PC-3 (cell line): Measurements from ENCODE around the gene LRIT1. TPM values are rescaled to one million over a fixed set of nuclear protein-coding genes. Genes with fewer than 3 reads are reported as not detected.

Source experiments
- ATAC-seq: fragments of 200-7000 bp; cut with Tn5 transposase; 2 replicates; pipeline ENCODE4 v1.9.1; 2020; ENCODE audit warnings: mild to moderate bottlenecking, moderate library complexity
- BruUV-seq: library from RNA; stranded (reverse); fragments of 400-500 nt; replicated peaks from 2 replicates; lab custom pipeline; 2021; lab: Mats Ljungman, UMichigan
- CTCF ChIA-PET: fragments of 300-600 bp; sonication (Branson Sonifier 250); formaldehyde crosslinking; loops from one replicate; lab custom pipeline; 2022; ENCODE audit warnings: antibody characterized with exemption; lab: Charles Lee
- POLR2A ChIA-PET: fragments of 300-600 bp; sonication (Branson Sonifier 250); formaldehyde crosslinking; loops from one replicate; lab custom pipeline; 2022; ENCODE audit warnings: antibody characterized with exemption; ENCODE audit not compliant: unreplicated experiment; lab: Charles Lee
- DNase-seq: peaks from one replicate; pipeline ENCODE4 v3.0.0-alpha.2; 2015
- H2AFZ ChIP-seq: fragments of 300-600 bp; sonication (generic); 2 replicates; pipeline ENCODE4 v1.6.0; 2016; ENCODE audit warnings: antibody characterized with exemption, low read length
- H3F3A ChIP-seq: fragments of 300-600 bp; sonication (generic); one replicate; pipeline ENCODE4 v1.6.0; 2017; ENCODE audit warnings: antibody characterized with exemption, low read length, control low read depth, mild to moderate bottlenecking; ENCODE audit not compliant: unreplicated experiment
- H3K27ac ChIP-seq: fragments of 300-600 bp; sonication (generic); 2 replicates; pipeline ENCODE4 v1.5.1; 2016; ENCODE audit warnings: mild to moderate bottlenecking, low read length
- H3K27me3 ChIP-seq: fragments of 300-600 bp; sonication (generic); 2 replicates; pipeline ENCODE4 v1.6.1; 2016; ENCODE audit warnings: low read length, mixed read lengths
- H3K36me3 ChIP-seq: fragments of 300-600 bp; sonication (generic); 2 replicates; pipeline ENCODE4 v1.6.1; 2016; ENCODE audit warnings: low read depth, mixed run types, low read length, mixed read lengths
- H3K4me1 ChIP-seq: fragments of 300-600 bp; sonication (generic); 2 replicates; pipeline ENCODE4 v1.5.1; 2016; ENCODE audit warnings: low read length; ENCODE audit not compliant: insufficient read depth
- H3K4me2 ChIP-seq: fragments of 300-600 bp; sonication (generic); 2 replicates; pipeline ENCODE4 v1.6.0; 2016; ENCODE audit warnings: low read length
- H3K4me3 ChIP-seq: fragments of 300-600 bp; sonication (generic); 2 replicates; pipeline ENCODE4 v1.5.1; 2016; ENCODE audit warnings: mild to moderate bottlenecking, low read length, mixed read lengths
- H3K79me2 ChIP-seq: fragments of 300-600 bp; sonication (generic); 2 replicates; pipeline ENCODE4 v1.6.1; 2017; ENCODE audit warnings: low read length, mixed read lengths
- H3K9ac ChIP-seq: fragments of 300-600 bp; sonication (generic); 2 replicates; pipeline ENCODE4 v1.6.0; 2016; ENCODE audit warnings: mild to moderate bottlenecking, low read length
- H3K9me2 ChIP-seq: fragments of 300-600 bp; sonication (generic); replicated peaks from 2 replicates; pipeline ENCODE4 v1.6.1; 2016; ENCODE audit warnings: mixed run types, low read length, mixed read lengths
- H3K9me3 ChIP-seq: fragments of 300-600 bp; sonication (generic); 2 replicates; pipeline ENCODE4 v1.6.1; 2016; ENCODE audit warnings: low read length, mixed read lengths
- H4K20me1 ChIP-seq: fragments of 300-600 bp; sonication (generic); 2 replicates; pipeline ENCODE4 v1.6.1; 2016; ENCODE audit warnings: low read length, mixed read lengths
- EZH2 ChIP-seq: fragments of 300-600 bp; sonication (generic); IDR thresholded peaks from one replicate; pipeline ENCODE4 v1.6.1; 2017; ENCODE audit warnings: antibody characterized with exemption, mild to moderate bottlenecking, low read length; ENCODE audit not compliant: unreplicated experiment
- EZH2phosphoT487 ChIP-seq: fragments of 300-600 bp; sonication (generic); IDR thresholded peaks from 2 replicates; pipeline ENCODE4 v1.6.1; 2018; ENCODE audit warnings: mild to moderate bottlenecking, antibody characterized with exemption, low read length, borderline replicate concordance
- intact Hi-C: fragments of 100-400 bp; cut with micrococcal nuclease; formaldehyde crosslinking; loops from 2 replicates; pipeline ENCODE4 v1.9.0; 2023
- total RNA-seq: library from RNA; depleted of rRNA; stranded (reverse); fragments of >200 nt; gene quantifications from 2 replicates; pipeline ENCODE4 v1.2.3, GENCODE V29; 2014
- TF ChIP-seq, protein P1 (sequence below): fragments of 300-600 bp; sonication (generic); conservative IDR thresholded peaks from 2 replicates; pipeline ENCODE4 v1.5.1; 2017; ENCODE audit warnings: antibody characterized with exemption, low read depth, mild to moderate bottlenecking, low read length

LRIT1 gene
- total RNA-seq, 1 experiment from 2014 or later: not detected

DNA sequence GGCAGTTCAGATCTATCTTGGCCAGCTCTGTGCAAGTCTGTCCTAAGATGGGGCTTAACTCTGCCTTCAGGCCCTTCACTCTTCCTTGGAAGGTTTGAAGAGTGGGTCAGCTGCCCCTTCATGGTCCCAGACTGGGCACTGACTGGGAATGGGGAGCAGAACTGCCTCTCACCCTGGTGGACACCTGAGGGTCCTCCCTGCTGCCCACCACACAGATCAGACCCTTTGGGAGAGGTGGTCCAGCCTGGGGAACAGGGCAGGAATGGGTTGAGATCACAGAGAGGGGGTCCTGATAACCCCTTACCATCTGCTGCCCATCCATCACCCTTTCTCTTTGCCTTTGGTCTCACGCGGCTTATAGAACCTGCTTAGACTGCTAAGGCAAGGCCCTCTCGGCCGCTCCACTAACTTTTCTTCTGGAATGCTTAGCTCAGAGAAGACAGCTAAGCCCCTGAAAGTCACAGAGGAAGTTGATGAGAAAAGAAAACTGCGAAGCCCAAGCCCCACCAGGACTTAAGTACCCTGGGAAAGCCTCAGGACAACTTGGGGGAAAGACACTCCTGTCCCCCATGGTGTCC lies 47.4 kb downstream of the LRIT1 start:
- H3K9me2 ChIP-seq: no peaks in the 10 kb centered on the region
- ATAC-seq (no peak), DNase-seq (no peak)
- no peaks in the 10 kb centered on the region for H3K9me3 ChIP-seq
- H3K79me2 ChIP-seq: no peaks in the 10 kb centered on the region
- no peaks in the 10 kb centered on the region for H3K4me1 ChIP-seq
- no peak overlapping the region for H3K4me2 ChIP-seq
- TF ChIP-seq, protein P1, sequence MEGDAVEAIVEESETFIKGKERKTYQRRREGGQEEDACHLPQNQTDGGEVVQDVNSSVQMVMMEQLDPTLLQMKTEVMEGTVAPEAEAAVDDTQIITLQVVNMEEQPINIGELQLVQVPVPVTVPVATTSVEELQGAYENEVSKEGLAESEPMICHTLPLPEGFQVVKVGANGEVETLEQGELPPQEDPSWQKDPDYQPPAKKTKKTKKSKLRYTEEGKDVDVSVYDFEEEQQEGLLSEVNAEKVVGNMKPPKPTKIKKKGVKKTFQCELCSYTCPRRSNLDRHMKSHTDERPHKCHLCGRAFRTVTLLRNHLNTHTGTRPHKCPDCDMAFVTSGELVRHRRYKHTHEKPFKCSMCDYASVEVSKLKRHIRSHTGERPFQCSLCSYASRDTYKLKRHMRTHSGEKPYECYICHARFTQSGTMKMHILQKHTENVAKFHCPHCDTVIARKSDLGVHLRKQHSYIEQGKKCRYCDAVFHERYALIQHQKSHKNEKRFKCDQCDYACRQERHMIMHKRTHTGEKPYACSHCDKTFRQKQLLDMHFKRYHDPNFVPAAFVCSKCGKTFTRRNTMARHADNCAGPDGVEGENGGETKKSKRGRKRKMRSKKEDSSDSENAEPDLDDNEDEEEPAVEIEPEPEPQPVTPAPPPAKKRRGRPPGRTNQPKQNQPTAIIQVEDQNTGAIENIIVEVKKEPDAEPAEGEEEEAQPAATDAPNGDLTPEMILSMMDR: no peak
- no peak for TF ChIP-seq EZH2phosphoT487
- TF ChIP-seq EZH2: no peak
- H3F3A ChIP-seq: no peaks in the 10 kb centered on the region
- H3K36me3 ChIP-seq: no peaks in the 10 kb centered on the region
- H3K27me3 ChIP-seq: peaks cover 75% of the 10 kb centered on the region
- ChIA-PET CTCF (no interaction called here), POLR2A (no interaction called here)
- no peak overlapping the region for H3K27ac ChIP-seq
- no peak overlapping the region for H3K4me3 ChIP-seq
- BruUV-seq: no TSS peak
- H4K20me1 ChIP-seq: no peaks in the 10 kb centered on the region
- H3K9ac ChIP-seq: no peak overlapping the region
- H2AFZ ChIP-seq: no peak overlapping the region
- intact Hi-C loops: no loop called here

DNA sequence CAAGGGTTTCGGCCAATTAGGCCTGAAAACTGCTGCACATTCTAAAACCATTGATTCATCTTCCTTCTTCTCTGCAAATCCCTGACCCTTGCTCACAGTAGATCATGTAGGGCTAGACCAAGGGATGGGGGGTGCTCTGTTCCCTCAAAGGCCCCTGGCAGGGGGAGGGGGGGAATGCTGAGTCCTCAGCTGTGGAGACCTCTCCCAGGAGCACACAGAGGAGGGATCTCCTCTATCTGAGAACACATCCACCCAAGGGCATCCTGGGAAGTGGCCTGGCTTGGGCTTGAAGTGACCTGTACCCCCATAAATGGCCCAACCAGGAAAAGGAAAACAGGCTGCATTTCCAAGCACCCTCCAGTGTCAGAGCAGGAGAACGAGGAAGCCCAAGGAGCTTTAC lies 48.0 kb downstream of the LRIT1 start:
- no peak for DNase-seq
- intact Hi-C loops: no loop called here
- Histone ChIP-seq H3K4me2 (no peak overlapping the region), H2AFZ (no peak overlapping the region), H3K79me2 (no peaks in the 10 kb centered on the region), H3K9me3 (no peaks in the 10 kb centered on the region), H3K4me3 (no peak overlapping the region), H3F3A (no peaks in the 10 kb centered on the region), H3K36me3 (no peaks in the 10 kb centered on the region), H3K27me3 (peaks cover 69% of the 10 kb centered on the region), H4K20me1 (no peaks in the 10 kb centered on the region), H3K27ac (no peak overlapping the region), H3K9me2 (no peaks in the 10 kb centered on the region), H3K4me1 (no peaks in the 10 kb centered on the region), H3K9ac (no peak overlapping the region)
- CTCF ChIA-PET: no interaction called here
- ATAC-seq: no peak
- BruUV-seq: no TSS peak
- POLR2A ChIA-PET: no interaction called here
- TF ChIP-seq EZH2 (no peak), EZH2phosphoT487 (no peak)
- TF ChIP-seq, protein P1: no peak

DNA sequence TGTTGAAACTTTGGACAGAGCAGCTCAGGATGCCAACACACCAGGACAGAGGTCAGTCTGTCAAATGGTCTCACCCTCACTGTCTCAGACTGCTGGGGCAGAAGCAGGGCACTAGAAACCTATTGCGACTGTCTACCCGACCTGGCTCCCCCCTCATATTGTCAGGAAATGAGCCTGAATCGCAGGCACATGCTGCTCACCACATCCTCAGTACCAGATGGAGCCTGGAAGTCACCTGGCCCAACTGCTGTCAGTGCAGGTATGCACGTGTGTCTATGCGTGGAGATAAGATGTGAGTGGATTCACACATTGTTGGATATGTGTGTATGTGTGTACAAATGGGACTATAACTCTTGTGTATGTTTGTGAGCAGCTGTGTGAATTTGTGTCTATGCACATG lies 50.2 kb downstream of the LRIT1 start:
- ChIA-PET CTCF (no interaction called here), POLR2A (no interaction called here)
- Histone ChIP-seq H3K9ac (no peak overlapping the region), H4K20me1 (no peaks in the 10 kb centered on the region), H3K4me1 (no peaks in the 10 kb centered on the region), H3K4me2 (no peak overlapping the region), H3K9me3 (no peaks in the 10 kb centered on the region), H3F3A (no peaks in the 10 kb centered on the region), H3K27ac (no peak overlapping the region), H3K4me3 (no peak overlapping the region), H3K9me2 (no peaks in the 10 kb centered on the region), H3K36me3 (no peaks in the 10 kb centered on the region), H3K79me2 (no peaks in the 10 kb centered on the region), H3K27me3 (peaks cover 46% of the 10 kb centered on the region), H2AFZ (no peak overlapping the region)
- BruUV-seq: no TSS peak
- no peak for TF ChIP-seq EZH2phosphoT487
- no peak for TF ChIP-seq EZH2
- TF ChIP-seq, protein P1: no peak
- intact Hi-C loops: no loop called here
- DNase-seq: no peak
- no peak for ATAC-seq
